Activated CD4-positive, alpha-beta T cell treated with anti-CD3 and anti-CD28 coated beads for 36 hours (primary cell): ENCODE results near the gene HCFC1R1. TPM values are rescaled to one million over a fixed set of nuclear protein-coding genes. Genes with fewer than 3 reads are reported as not detected.
A peak's percentile ranks its signal among the peaks of the same experiment; 100 is the strongest.

Experiments used
- ATAC-seq: fragments of 200-7000 bp; cut with Tn5 transposase; one replicate; pipeline ENCODE4 v1.10.0; 2021; ENCODE audit warnings: mild to moderate bottlenecking, moderate library complexity
- CTCF ChIA-PET: fragments of 350-600 bp; sonication (Branson Sonifier 250); formaldehyde crosslinking; loops from one replicate; lab custom pipeline; 2021; ENCODE audit warnings: antibody characterized with exemption; lab: Charles Lee
- POLR2A ChIA-PET: fragments of 350-600 bp; sonication (Branson Sonifier 250); formaldehyde crosslinking; loops from one replicate; lab custom pipeline; 2021; ENCODE audit warnings: antibody characterized with exemption, inconsistent platforms; lab: Charles Lee
- DNase-seq: peaks from one replicate; pipeline ENCODE4 v3.0.0-alpha.2; 2020
- H3K27ac Mint-ChIP-seq: one replicate; pipeline ENCODE4 v1.8.0; 2021; ENCODE audit warnings: mixed read lengths
- H3K27me3 Mint-ChIP-seq: one replicate; pipeline ENCODE4 v1.8.0; 2021; ENCODE audit warnings: mixed read lengths
- H3K36me3 Mint-ChIP-seq: one replicate; pipeline ENCODE4 v1.8.0; 2021; ENCODE audit warnings: low read depth, mixed read lengths
- H3K4me1 Mint-ChIP-seq: one replicate; pipeline ENCODE4 v1.8.0; 2021; ENCODE audit warnings: mixed read lengths
- H3K4me3 Mint-ChIP-seq: one replicate; pipeline ENCODE4 v1.8.0; 2021; ENCODE audit warnings: mild to moderate bottlenecking, moderate library complexity, mixed read lengths
- H3K9me3 Mint-ChIP-seq: one replicate; pipeline ENCODE4 v1.8.0; 2021; ENCODE audit warnings: low read depth, mixed read lengths
- intact Hi-C, 2 experiments: fragments of 100-400 bp; cut with DNase I in 1 of 2; cut with micrococcal nuclease in 1 of 2; formaldehyde crosslinking; loops; one replicate each; pipeline versions ENCODE4 v1.14.2 to v1.15.1; 2022 to 2024; cut with DNase I, micrococcal nuclease
- total RNA-seq, 2 experiments: library from RNA; stranded (reverse); gene quantifications; one replicate each; pipeline ENCODE4 v1.2.3, GENCODE V29; 2021

HCFC1R1 gene
- total RNA-seq, 2 experiments from 2014 or later: 30.0 to 30.7 TPM

DNA sequence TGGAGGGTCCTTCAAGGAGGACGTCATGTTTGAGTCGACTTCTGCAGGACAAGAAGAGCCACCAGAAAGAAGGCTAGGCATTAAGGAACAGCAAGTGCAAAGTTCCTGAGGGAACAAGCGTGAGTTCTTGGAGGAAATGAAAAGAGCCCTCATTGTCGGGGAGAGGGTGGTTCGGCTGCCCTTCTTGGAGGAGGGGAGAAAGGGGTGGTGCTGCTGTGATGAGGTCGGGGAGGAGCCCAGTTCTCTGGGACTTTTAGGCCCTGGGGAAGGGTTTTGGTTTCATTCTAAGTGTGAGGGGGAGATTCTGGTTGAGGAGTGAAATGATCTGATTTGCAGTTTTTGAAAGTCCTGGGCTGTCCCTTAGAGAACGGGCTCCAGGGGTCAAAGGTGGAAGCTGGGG is 8.9 kb upstream of the HCFC1R1 start:
- Mint-ChIP-seq H3K9me3 (no peaks in the 10 kb centered on the region), H3K27ac (no peak overlapping the region), H3K36me3 (no peaks in the 10 kb centered on the region), H3K4me3 (no peak overlapping the region), H3K4me1 (peaks cover 26% of the 10 kb centered on the region), H3K27me3 (peaks cover 54% of the 10 kb centered on the region)
- intact Hi-C loops: no loop called here
- POLR2A ChIA-PET: interaction anchor here (0.9 kb wide), 1 partner anchor 92 kb away, joined by 4 read pairs; no protein-coding TSS in a partner anchor
- CTCF ChIA-PET: interaction anchor here (0.9 to 9.6 kb wide), 8 partner anchors 11 to 135 kb away, joined by 3 to 130 read pairs (median 27); partner anchors contain the start of genes HCFC1R1, MMP25 and TNFRSF12A
- DNase-seq (no peak), ATAC-seq (no peak)

DNA sequence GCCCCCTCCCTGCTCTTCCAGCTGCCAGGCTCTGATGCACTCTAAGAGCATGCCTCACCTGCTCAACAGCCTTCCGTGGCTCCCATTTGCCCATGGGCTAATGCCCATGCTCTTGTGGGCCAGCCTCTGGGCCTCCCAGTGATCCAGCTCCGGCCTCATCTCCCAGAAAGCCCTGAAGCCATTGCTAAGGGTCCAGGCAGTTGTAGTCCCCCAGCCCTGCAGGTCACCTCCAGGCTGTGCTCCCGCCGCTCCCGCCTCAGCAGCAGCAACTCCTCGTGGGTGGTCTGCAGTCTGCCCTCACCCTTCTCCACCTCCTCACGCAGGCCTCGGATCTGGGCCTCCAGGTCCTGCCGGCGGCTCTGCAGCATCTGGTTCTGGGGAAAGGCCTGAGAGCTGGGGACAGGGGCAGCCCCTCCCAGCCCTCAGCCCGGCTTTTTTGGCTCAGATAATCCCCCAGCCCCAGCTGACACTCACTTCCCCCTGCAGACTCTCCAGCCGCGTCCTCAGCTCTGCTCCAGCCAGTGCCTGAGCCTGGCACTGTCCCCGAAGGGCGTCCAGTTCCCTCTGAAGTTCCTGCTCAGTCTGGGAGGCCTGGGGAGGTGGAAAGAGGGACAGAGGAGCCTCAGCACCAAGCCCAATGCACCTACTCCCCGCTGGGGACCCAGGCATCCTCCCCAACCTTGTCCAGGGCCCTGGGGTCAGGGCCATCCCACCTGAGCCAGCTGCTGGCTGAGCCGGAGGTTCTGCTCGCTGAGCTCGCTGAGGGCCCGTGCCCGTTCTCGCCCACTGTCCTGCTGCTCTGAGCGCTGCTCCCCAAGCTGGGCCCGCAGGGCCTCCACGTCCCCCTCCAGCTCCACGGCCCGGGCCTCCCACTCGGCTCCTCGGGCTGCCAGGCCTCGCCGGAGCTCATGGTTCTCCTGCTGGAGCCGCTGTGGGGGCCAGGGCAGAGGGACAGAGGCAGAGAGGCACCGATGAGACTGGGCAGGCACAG is 6.8 kb upstream of the HCFC1R1 start:
- Mint-ChIP-seq H3K4me1 (peaks cover 20% of the 10 kb centered on the region), H3K27ac (no peak overlapping the region), H3K27me3 (peaks cover 42% of the 10 kb centered on the region), H3K9me3 (no peaks in the 10 kb centered on the region), H3K4me3 (peak overlapping the region; percentile 67), H3K36me3 (peaks cover 12% of the 10 kb centered on the region)
- ChIA-PET CTCF (interaction anchor here (0.6 to 9.6 kb wide), 23 partner anchors 9 to 661 kb away, joined by 3 to 130 read pairs (median 5); partner anchors contain the start of genes HCFC1R1, IL32, KREMEN2 and MMP25), POLR2A (interaction anchor here (1.6 kb wide), 1 partner anchor 21 kb away, joined by 3 read pairs; no protein-coding TSS in a partner anchor)
- intact Hi-C loops: no loop called here
- DNase-seq (no peak), ATAC-seq (no peak)

DNA sequence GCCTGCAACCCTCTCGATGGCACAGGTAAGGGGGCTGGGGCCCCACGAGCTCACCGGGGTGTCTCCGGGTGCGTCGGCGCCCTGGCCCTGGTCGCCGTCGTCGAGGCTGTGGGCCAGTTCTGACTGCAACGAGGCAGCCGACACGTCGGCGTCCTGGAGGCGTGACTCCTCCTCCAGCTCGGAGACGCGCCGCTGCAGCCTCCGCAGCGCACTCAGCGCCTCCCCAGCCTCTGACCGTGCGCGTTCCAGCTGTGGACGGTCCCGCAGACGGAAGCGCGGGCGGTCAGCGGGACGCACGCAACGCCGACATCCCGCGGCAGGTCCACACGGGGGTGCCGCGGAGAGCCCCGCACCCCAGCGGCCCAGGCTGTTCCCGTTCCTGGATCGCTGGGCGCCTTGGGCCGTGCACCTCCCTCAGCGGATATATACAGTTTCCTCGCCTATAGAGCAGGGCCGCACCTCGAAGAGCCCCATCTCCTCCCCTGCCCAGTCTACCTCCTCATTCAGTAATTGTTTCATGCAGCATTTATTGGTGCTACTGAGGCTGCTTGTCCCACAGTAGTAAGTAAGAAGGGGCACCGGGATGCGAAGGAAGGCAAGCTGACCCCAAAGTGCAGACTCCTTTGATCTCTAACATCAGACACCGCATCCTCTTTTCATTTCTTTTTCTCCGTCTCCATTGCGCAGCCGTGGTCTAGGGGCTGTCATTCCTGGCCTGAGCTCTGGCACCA is 5.9 kb upstream of the HCFC1R1 start:
- ATAC-seq: peak; percentile 69
- H3K36me3 Mint-ChIP-seq: peaks cover 12% of the 10 kb centered on the region
- CTCF ChIA-PET: interaction anchor here (0.7 to 9.6 kb wide), 17 partner anchors 9 to 153 kb away, joined by 3 to 130 read pairs (median 5); partner anchors contain the start of genes IL32, MMP25 and TNFRSF12A
- peak; percentile 85 for DNase-seq
- peaks cover 37% of the 10 kb centered on the region for H3K27me3 Mint-ChIP-seq
- H3K27ac Mint-ChIP-seq: peak overlapping the region; percentile 65
- peaks cover 23% of the 10 kb centered on the region for H3K4me1 Mint-ChIP-seq
- peak overlapping the region; percentile 67 for H3K4me3 Mint-ChIP-seq
- intact Hi-C loops: loop anchor here in 1 of 2 experiments (1.0 to 2.0 kb wide), 2 partner anchors 61 to 71 kb away; partner anchors contain the start of gene PAQR4
- POLR2A ChIA-PET: interaction anchor here (1.2 to 1.6 kb wide), 2 partner anchors 10 to 22 kb away, joined by 3 read pairs; partner anchors contain the start of gene TNFRSF12A
- H3K9me3 Mint-ChIP-seq: no peaks in the 10 kb centered on the region

DNA sequence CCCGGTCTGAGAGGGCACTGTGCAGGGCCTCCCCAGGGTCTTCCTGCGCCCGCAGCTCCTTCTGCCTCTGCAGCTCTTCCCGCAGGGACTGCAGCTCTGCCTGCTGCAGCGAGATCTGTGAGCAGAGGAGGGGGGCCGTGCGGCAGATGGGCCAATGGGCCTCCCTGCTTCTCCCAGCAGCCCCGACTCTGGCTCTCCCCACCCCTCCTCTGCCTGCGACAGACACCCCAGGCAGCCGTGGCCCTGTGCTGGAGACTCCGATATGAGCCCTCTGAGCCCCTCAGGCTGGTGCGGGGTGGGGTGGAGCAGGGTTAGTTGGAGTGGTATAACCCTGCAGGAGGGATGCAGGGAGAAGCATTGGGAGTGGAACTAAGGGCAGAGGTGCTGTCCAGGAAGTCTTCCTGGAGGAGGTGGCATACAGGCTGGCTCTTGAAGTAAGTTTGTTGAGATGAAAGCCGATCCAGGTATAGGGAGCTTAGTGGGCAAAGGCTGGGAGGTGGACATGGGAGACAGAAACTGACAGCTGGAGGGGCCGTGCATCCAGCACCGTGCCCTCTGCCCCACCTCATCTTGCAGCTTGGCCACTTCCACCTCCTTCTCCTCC is 5.1 kb upstream of the HCFC1R1 start:
- intact Hi-C loops: loop anchor here (1.0 to 2.0 kb wide), 5 partner anchors 26 to 277 kb away; partner anchors contain the start of genes PAQR4 (in 1 of the 2) and SRRM2 (in 1 of the 2)
- ATAC-seq (no peak), DNase-seq (peak; percentile 32)
- CTCF ChIA-PET: interaction anchor here (0.6 to 9.6 kb wide), 31 partner anchors 9 to 168 kb away, joined by 3 to 130 read pairs (median 5); partner anchors contain the start of genes CLDN6, IL32, KREMEN2 and MMP25
- POLR2A ChIA-PET: interaction anchor here (0.9 to 1.2 kb wide), 4 partner anchors 9 to 36 kb away, joined by 3 to 4 read pairs (median 3); partner anchors contain the start of genes IL32 and TNFRSF12A
- peak overlapping the region; percentile 67 for H3K4me3 Mint-ChIP-seq
- peaks cover 14% of the 10 kb centered on the region for H3K36me3 Mint-ChIP-seq
- H3K27me3 Mint-ChIP-seq: peaks cover 33% of the 10 kb centered on the region
- H3K9me3 Mint-ChIP-seq: no peaks in the 10 kb centered on the region
- H3K27ac Mint-ChIP-seq: peak overlapping the region; percentile 29
- peaks cover 26% of the 10 kb centered on the region for H3K4me1 Mint-ChIP-seq

DNA sequence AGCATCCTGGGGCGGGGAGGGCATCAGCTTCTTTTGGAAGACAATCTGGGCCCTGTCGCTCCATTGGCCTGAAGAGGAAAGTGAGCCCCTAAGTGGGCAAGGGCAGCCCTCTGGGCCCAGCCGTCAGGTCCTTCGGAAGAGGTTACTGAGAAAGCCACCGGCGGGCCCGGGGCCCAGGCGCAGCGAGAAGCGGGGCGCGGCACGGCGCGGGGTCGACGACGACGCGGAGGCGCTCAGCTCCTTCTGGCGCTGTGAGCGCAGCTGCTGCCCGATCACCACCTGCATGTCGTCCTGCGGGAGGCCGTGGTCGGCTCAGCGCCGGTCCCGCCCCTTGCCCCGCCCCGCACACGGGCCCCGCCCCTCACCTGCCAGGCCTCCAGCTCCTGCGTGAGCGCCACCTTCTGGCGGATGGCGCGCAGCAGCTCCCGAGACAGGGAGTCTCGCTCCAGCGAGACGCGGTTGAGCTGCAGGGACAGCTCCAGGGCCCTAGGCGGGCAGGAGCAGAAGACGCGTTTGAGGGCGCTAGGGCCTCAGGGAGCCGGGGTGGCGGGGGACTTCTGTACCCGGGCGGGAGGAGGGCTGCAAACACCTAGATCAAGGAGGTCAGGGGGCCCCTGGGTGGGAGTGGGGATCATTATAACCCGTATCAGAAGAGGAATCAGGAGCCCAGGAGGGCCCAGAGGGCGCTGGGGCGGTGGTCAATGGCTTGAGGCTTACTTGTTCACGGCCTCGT is 4.4 kb upstream of the HCFC1R1 start:
- DNase-seq (peak; percentile 95), ATAC-seq (peak; percentile 45)
- Mint-ChIP-seq H3K36me3 (peaks cover 14% of the 10 kb centered on the region), H3K4me1 (peaks cover 32% of the 10 kb centered on the region), H3K27ac (no peak overlapping the region), H3K9me3 (no peaks in the 10 kb centered on the region), H3K4me3 (no peak overlapping the region), H3K27me3 (peaks cover 26% of the 10 kb centered on the region)
- CTCF ChIA-PET: interaction anchor here (0.6 to 9.6 kb wide), 29 partner anchors 8 to 198 kb away, joined by 3 to 130 read pairs (median 5); partner anchors contain the start of genes CLDN6, IL32, KREMEN2 and TNFRSF12A
- POLR2A ChIA-PET: interaction anchor here (0.9 to 1.2 kb wide), 3 partner anchors 24 to 37 kb away, joined by 3 to 4 read pairs (median 3); partner anchors contain the start of gene IL32
- intact Hi-C loops: loop anchor here (1.0 to 2.0 kb wide), 4 partner anchors 25 to 276 kb away; partner anchors contain the start of genes PAQR4 (in 1 of the 2) and SRRM2 (in 1 of the 2)

DNA sequence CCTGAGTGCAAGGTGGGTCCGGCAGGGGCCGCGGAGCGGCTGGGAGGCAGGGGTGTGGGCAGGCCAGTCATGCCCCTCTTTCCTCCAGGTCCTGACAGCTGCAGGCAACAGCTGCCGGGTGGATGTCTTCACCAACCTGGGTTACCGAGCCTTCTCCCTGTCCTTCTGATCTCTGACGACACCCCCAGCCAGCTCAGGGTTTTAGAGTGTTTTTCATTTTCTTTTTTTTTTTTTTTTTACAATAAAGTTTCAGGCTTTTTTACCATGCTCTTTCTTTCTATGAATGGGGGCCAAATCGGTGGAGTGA is 3.7 kb upstream of the HCFC1R1 start:
- intact Hi-C loops: no loop called here
- H3K4me1 Mint-ChIP-seq: peaks cover 39% of the 10 kb centered on the region
- H3K36me3 Mint-ChIP-seq: peaks cover 14% of the 10 kb centered on the region
- ChIA-PET POLR2A (no interaction called here), CTCF (interaction anchor here (0.6 to 9.6 kb wide), 18 partner anchors 8 to 157 kb away, joined by 3 to 130 read pairs (median 6); partner anchors contain the start of genes IL32, KREMEN2, TNFRSF12A and ZNF213)
- DNase-seq: no peak
- H3K9me3 Mint-ChIP-seq: no peaks in the 10 kb centered on the region
- H3K27me3 Mint-ChIP-seq: peaks cover 19% of the 10 kb centered on the region
- no peak overlapping the region for H3K27ac Mint-ChIP-seq
- no peak overlapping the region for H3K4me3 Mint-ChIP-seq
- no peak for ATAC-seq

DNA sequence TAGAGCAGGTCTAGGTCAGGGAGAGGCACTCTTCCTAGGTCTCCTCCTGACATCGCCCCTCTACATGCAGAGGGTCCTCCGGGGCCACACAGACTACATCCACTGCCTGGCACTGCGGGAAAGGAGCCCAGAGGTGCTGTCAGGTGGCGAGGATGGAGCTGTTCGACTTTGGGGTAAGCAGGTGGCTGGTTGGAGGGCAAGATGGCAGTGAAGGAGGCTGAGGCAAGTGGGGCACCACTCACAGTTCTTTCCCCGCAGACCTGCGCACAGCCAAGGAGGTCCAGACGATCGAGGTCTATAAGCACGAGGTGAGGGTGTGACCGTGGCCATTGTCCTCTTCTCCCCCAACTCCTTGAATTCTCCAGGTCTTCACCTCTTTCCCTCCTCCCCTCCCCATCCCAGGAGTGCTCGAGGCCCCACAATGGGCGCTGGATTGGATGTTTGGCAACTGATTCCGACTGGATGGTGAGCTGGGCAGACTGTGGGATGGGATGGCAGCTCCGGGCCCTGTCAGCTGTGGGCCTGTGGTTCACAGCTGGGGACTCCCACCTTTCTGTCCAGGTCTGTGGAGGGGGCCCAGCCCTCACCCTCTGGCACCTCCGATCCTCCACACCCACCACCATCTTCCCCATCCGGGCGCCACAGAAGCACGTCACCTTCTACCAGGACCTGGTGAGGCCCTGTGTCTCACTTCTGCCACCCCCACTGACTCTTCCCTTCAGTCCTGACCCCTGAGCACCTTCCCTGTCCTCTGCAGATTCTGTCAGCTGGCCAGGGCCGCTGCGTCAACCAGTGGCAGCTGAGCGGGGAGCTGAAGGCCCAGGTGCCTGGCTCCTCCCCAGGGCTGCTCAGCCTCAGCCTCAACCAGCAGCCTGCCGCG is 3.1 kb upstream of the HCFC1R1 start:
- ChIA-PET CTCF (interaction anchor here (0.6 to 9.6 kb wide), 15 partner anchors 15 to 156 kb away, joined by 3 to 130 read pairs (median 6); partner anchors contain the start of gene IL32), POLR2A (no interaction called here)
- H3K4me1 Mint-ChIP-seq: peaks cover 45% of the 10 kb centered on the region

DNA sequence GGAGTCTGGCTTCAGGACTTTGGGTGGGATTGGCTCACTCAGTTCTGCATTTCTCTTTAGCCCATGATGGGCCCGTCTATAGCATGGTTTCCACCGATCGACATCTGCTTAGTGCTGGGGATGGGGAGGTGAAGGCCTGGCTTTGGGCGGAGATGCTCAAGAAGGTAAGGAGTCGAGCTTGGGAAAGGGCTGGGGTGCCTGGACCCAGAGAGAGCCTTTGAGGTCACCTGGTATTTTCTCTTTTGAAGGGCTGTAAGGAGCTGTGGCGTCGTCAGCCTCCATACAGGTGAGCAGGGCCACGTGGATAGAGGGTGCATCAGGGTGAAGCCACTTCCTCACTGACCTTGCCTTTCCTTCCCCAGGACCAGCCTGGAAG is 2.2 kb upstream of the HCFC1R1 start:
- H3K9me3 Mint-ChIP-seq: no peaks in the 10 kb centered on the region
- H3K4me3 Mint-ChIP-seq: no peak overlapping the region
- peaks cover 15% of the 10 kb centered on the region for H3K27me3 Mint-ChIP-seq
- ATAC-seq (no peak), DNase-seq (no peak)
- peaks cover 52% of the 10 kb centered on the region for H3K4me1 Mint-ChIP-seq
- intact Hi-C loops: no loop called here
- H3K36me3 Mint-ChIP-seq: peaks cover 14% of the 10 kb centered on the region
- POLR2A ChIA-PET: no interaction called here
- CTCF ChIA-PET: interaction anchor here (1.1 to 5.7 kb wide), 6 partner anchors 13 to 106 kb away, joined by 3 to 30 read pairs (median 5); no protein-coding TSS in a partner anchor
- no peak overlapping the region for H3K27ac Mint-ChIP-seq

More for the DNA sequence above, 3.1 kb upstream of the HCFC1R1 start:
- ATAC-seq: no peak
- no peaks in the 10 kb centered on the region for H3K9me3 Mint-ChIP-seq
- intact Hi-C loops: no loop called here
- H3K27ac Mint-ChIP-seq: no peak overlapping the region
- H3K36me3 Mint-ChIP-seq: peaks cover 14% of the 10 kb centered on the region
- peaks cover 17% of the 10 kb centered on the region for H3K27me3 Mint-ChIP-seq
- DNase-seq: no peak
- H3K4me3 Mint-ChIP-seq: no peak overlapping the region
